GM12872 (cell line): ENCODE results near the gene COL6A3.

ENCODE experiments used
- TF ChIP-seq, protein P1 (sequence below): IDR thresholded peaks from 3 replicates; pipeline ENCODE4 v1.5.1; 2011; ENCODE audit warnings: low read depth, mild to moderate bottlenecking, low read length, moderate library complexity; ENCODE audit not compliant: insufficient read depth

COL6A3 gene

DNA sequence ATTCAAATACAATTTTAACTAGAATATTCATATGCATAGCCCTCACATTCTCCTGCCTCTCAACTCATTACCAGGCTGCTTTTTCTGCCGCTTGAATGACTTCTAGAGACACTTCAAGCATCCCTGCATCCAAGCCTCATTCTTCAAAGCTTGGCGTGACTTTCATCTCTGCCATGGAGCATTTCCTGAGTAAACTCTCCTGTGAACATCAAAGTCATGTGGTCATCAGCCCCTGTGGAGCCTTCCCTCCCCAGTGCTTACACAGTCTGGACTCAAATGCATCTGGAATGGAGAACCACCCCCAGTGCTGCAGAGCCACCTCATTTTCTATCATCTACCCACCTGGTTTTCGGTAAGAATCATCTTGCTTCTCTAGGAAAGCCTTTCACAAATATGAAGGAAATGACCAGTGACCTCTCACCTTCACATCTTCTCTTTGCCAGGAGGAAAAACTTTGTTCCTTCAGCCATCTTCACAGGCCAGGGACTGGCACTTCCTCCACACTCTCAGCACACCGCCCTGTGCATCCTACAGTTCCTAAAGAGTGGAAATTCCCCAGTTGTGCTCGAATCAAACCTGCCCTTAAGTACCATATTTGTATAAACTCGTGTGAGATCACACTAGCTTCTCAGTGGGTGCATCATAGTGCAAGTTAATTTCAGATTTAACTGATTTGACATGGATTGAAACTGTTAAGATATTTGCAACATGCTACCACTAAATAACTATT is 116.4 kb downstream of the COL6A3 start:
- TF ChIP-seq, protein P1, sequence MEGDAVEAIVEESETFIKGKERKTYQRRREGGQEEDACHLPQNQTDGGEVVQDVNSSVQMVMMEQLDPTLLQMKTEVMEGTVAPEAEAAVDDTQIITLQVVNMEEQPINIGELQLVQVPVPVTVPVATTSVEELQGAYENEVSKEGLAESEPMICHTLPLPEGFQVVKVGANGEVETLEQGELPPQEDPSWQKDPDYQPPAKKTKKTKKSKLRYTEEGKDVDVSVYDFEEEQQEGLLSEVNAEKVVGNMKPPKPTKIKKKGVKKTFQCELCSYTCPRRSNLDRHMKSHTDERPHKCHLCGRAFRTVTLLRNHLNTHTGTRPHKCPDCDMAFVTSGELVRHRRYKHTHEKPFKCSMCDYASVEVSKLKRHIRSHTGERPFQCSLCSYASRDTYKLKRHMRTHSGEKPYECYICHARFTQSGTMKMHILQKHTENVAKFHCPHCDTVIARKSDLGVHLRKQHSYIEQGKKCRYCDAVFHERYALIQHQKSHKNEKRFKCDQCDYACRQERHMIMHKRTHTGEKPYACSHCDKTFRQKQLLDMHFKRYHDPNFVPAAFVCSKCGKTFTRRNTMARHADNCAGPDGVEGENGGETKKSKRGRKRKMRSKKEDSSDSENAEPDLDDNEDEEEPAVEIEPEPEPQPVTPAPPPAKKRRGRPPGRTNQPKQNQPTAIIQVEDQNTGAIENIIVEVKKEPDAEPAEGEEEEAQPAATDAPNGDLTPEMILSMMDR: no peak

DNA sequence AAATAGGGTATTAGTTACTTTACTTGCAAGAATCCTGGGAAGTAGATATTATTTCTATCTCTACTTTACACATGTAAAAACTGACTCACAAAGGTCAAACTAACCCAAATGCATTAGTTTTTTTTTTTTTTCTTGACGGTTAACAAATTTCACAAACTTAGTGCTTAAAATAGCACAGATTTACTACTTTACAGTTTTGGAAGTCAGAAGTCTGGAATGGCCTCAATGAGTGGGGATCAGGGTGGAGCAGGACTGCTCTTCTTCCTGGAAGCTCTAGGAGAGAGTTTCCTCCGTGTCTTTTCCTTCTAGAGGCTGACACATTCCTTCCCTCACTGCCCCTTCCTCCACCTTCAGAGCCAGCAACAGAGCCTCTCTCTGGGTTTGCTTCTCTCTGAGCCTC is 117.2 kb downstream of the COL6A3 start:
- TF ChIP-seq, protein P1: no peak

DNA sequence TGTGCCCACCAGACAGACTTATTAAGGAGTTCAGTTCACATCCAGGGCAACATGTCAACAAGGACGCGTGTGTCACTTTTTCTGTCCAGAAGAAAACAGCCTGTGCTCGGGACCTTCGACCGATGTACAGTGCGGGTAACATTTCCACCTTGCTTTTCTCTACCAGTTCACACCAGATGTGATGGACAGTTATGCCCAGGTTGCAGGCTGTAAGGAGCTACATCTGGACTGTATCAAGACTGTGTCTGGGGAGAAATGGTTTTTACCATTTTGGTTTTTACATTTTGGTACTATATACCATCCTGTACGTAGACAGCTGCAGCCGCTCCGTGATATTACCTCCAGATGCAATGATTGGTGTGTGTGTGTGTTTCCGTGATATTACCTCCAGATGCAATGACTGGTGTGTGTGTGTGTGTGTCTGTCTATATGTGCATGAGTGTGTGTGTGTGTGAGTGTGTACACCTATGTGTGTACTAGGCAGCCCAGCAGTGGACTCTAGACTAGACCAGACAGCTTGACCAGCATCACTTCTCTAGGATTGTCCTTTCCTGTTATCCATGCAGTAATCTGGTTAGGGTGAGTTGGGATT is 118.0 kb downstream of the COL6A3 start:
- TF ChIP-seq, protein P1: no peak

DNA sequence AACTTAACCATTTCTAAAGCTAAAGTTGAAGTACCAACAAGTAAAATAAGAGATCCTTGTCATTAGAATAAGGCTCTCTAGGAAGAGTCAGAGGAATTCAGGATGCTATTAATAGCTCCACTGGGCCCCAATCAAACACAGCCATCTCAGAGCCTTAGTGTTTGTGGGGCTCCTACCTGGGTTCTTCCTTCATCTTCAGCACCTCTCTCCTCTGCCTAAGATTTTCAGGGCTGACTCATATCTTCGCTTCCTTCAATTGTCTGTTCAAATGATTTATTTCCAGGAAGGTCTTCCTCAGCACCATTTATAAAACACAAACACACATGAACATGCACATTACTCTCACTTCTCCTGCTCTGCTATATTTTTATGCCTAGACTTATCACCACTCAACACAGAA is 119.5 kb downstream of the COL6A3 start:
- TF ChIP-seq, protein P1: no peak

DNA sequence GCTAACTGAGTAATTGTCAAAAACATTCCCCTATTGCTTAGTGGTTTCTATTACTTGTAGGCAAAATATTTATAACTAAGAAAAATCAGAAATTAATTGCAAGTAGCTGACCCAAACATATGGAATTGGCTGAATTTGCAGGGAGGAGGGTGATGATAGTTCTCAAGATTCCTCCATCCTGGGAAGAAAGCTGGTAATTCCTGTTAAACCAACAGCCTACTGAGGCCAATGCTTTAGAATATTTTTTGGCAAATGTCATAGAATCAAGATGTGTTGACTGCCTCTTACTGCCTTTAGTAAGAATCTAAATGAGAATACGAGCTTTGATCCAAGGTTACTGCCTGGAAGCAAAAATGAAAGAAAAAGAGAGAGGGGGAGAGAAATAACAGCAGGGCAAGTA is 120.0 kb downstream of the COL6A3 start:
- TF ChIP-seq, protein P1: no peak

DNA sequence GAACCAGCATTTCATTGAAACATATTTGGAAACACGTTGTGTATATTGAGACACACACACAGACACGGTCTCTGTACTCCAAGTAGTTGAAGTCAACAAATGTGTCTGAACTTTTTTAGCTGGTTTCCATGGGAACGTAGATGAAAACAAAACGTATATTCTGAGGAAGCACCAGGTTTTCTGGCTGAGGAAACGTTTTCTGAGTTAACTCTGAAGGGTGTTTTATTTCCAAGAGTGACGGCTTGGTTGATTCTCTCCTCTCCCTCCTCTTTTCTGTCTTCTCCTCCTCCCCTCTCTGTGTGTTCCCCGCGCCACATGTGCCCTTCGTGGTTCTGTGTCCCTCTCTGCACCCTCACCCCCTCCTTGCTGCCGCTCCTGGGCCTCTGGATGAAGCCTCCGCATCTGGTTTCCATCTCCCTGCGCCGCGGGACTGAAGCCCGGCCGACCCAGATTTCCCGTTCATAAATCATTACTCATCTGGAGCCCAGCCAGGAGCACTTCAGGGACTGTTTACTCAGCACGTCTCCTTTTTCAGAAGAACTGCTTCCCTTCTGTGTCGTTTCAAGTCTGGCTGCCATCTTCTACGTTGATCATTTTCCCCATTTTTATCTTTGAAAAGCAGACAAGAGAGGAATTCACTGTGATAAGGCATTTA is 122.7 kb downstream of the COL6A3 start:
- TF ChIP-seq, protein P1: no peak

DNA sequence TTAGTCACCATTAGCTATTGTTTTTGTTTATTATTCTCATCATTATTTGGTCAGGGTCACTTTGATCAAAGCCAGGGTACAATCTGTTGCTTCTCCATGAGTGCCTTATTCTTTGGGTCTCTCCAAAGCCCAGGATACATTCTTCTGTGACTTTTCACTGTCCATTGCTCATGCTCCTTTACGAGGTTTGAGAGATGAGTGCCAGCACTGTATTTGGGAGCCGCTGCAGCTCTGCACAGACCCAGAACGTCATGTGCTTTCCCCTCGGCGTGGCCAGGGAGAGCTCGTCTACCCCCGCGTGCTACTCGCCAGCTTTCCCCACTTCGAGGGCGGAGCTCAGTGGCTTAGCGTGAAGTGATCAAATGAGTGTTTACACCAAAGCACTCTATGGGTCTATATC is 123.7 kb downstream of the COL6A3 start:
- TF ChIP-seq, protein P1: no peak
